ENCODE measurements around the gene LOXL3.

Gene LOXL3, protein sequence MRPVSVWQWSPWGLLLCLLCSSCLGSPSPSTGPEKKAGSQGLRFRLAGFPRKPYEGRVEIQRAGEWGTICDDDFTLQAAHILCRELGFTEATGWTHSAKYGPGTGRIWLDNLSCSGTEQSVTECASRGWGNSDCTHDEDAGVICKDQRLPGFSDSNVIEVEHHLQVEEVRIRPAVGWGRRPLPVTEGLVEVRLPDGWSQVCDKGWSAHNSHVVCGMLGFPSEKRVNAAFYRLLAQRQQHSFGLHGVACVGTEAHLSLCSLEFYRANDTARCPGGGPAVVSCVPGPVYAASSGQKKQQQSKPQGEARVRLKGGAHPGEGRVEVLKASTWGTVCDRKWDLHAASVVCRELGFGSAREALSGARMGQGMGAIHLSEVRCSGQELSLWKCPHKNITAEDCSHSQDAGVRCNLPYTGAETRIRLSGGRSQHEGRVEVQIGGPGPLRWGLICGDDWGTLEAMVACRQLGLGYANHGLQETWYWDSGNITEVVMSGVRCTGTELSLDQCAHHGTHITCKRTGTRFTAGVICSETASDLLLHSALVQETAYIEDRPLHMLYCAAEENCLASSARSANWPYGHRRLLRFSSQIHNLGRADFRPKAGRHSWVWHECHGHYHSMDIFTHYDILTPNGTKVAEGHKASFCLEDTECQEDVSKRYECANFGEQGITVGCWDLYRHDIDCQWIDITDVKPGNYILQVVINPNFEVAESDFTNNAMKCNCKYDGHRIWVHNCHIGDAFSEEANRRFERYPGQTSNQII
- total RNA-seq: 0 to 0.09 (median 0) reads per million in 4 experiments

DNA sequence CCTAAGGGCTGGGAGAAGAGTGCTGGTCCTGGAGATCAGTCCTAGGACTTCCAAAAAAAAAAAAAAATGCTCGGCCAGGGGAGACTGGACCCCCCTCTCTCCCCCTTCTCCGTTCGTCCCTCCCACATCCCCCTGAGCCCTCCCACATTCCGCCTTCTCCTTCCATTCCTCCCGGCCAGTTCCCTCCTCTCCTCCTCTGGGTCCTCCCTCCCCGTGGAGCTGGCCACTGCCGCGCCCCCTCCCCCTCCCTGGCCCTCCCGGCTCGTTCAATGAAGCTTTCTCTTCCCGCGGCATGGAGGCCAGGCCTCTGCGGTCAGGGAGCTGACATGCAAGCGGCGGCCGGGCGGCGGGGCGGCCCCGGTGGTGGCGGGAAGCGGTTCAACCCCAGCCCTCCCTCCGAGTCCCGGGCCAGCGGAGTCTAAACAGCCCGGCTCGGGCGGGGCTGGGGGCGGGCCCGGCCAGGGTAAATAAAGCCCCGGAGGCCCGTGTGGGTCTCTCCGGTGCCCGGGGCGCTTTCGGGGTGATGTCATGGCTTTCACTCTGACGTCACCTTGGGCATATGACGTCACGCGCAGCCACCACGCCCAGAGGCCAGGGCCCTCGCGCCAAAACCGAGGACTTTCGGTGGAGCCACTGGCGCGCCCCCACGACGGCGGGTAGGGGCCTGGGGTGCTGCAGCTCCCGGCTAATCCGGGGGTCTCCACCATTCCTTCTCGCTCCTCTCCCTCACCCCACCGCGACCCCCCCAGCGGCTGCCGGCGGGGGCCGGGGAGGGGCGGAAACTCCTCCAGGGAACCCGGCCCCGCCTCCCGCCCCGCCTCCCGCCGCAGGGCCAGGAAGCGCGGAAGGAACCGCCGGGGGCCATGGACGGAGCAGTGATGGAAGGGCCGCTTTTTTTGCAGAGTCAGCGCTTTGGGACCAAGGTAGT, at the start of gene LOXL3, which contains the start of gene DOK1:
Gene LOXL3 (minus strand): TSS at position 51 of the 928 bp plus-strand sequence. CDS start 1,308 bp downstream, outside the sequence.
Gene DOK1 (plus strand): TSS at position 829 of the 928 bp plus-strand sequence. CDS start 35 bp downstream, at position 864.
- DNase-seq: peak; percentile 71

DNA sequence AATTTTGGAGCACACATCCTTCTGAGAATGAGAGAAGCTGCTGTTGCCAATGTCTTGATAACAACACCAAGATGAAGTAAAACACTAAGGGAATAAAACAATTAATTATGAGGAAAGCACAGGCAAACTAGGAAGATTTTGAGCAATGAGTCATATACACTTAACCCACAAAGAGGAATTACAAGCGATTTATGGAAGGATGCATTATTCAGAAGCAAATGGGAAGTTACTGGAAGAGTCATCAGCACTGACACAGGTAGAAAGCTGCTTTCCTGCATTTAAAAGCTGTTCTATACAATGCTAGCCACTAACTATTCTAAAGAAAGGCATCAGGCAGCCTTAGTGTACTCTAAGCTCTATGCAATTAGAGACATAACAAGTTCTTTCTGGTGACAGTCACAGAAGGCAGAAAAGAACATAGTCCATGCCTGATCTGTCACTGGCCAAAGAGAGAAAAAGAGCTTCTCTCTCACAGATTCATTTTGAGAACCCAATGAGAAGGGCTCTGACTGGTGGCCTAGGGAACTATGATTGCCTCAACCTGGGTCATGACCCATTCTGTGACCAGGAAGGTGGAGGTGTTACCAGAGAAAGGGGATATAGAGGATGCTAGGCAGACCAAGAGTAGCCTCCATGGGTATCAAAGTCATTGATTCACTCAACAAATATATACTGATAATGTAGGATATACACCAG, 49.0 kb upstream of the LOXL3 start:
- no peak for DNase-seq

DNA sequence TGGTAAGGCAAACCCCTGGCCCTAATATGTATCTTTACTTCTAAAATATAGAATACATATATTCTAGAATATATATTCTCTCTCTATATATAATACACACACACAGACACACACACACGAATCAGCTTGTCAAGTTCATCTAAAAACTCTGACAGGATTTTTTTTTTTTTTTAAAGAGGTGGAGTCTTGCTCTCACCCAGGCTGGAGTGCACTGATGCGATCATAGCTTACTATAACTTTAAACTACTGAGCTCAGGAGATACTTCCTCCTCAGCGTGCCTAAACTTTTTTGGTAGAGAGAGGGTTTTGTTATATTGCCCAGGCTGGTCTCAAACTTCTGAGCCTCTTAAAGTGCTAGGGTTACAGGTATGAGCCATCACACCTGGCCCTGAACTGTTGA, 45.9 kb upstream of the LOXL3 start:
- DNase-seq: no peak

DNA sequence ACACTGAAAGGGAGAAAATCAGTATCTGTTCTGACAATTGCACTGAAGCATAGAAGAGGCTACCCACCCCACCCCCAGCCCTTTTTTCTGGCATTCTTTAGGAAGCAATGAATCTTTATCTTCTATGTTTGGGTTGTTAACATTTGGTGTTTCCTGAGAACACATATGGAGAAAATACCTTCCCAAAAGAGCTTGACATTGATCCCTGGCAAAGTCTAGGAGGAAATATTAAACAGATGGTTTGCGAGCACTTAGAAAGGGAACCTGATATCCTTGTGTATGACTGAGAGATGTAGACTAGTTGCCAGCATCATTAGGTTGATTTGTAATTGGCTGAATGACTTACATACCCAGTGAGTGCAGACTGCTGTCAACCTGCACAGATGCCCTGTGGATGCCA, 43.7 kb upstream of the LOXL3 start:
- DNase-seq: no peak

DNA sequence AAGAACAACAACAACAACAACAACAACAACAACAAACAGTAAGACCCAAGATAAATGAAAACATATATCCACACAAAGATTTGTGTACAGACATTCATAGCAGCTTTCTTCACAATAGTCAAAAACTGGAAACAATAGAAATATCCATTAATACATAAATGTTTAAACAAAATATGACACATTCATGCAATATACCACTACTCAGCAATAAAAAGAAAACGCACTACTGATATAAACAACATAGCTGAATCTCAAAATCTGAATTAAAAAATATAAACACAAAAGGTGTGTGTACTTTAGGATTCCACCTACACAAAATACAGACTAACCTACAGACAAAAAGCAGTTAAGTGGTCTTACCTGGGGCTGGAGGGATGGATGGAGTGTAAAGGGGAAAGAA, 42.8 kb upstream of the LOXL3 start:
- DNase-seq: no peak

DNA sequence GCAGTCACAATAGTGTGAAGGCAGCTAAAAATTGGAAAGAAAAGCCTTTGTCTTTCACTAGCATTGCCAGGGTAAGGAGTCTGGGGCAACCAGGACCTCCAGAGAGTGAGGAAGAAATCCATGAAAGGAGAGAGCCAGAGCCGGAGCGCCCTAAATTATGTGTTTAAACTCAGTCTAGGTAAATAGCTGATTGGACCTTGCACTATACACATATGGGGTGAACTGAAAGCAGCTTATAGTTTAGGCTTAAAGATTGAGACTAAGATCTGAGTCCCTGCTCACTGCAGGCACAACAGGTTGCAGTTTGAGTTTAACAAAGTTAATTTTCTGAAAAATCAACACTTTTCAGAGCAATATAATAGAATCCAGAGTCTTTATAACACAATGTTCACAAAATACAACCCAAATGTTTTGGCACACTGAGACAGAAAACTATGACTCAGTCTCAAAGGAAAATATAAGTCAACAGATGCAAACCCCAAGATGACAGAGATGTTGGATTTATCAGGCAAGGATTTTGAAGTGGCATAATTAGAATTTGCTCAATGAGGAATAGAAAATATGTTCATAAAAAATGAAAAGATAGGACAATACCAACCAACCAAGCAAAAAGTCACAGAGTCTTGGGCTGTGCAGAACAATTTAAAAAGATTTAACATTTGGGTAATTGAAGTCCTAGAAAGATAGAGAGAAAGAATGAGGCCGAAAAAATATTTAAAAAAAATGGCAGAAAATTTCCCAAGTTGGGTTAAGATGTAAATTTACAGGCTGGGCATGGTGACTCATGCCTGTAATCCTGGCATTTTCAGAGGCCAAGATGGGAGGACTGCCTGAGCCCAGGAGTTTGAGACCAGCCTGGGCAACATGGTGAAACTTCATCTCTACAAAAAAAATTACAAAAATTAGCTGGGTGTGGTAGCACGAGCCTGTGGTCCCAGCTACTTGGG, 40.4 kb upstream of the LOXL3 start:
- DNase-seq: no peak

DNA sequence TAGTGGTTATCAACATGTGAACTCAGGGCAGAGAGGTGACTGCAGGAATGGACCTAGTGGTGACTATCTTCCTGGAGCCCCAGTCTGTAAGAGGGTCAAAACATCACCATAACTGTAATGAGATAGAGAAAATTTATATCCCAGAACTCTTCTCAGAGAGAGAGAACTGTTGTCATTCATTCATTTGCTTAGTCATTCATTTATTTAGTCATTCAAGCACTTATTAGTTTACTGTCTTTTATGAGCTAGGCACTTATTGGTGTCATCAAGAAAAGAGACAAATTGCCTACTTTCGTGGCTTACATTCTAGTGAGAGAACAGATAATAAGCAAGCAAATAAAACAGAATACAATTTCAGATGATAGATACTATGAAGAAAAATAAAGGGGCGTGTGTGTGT, 34.9 kb upstream of the LOXL3 start:
- DNase-seq: no peak

DNA sequence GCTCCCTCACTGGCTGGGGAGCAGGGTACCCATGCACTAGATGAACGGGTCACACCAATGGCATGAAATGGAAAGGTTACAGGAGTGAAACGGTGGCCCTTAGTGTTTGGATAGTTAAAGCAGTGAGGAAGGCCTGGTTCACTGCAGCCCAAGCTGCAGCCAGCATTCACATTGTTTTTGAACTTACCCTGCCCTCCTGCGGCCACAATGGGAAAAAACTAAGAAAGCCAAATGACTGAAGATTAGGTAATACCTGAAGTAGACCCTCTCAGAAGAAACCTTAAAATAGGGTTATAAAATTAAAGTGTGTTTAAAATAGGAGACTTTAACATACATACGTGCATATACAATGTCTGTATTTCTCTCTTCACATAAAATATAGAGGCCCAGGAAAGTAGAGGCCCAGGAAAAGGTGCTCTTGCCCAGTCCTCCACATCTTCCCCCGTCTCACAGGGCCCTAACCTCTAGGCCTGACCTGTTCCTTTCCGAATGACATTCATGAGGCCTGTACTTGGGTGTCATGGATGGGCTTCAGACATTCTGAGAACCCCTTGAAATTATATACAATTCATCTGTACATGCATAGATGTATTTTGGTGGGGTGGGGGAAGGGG, 34.0 kb upstream of the LOXL3 start:
- DNase-seq: peak; percentile 30

DNA sequence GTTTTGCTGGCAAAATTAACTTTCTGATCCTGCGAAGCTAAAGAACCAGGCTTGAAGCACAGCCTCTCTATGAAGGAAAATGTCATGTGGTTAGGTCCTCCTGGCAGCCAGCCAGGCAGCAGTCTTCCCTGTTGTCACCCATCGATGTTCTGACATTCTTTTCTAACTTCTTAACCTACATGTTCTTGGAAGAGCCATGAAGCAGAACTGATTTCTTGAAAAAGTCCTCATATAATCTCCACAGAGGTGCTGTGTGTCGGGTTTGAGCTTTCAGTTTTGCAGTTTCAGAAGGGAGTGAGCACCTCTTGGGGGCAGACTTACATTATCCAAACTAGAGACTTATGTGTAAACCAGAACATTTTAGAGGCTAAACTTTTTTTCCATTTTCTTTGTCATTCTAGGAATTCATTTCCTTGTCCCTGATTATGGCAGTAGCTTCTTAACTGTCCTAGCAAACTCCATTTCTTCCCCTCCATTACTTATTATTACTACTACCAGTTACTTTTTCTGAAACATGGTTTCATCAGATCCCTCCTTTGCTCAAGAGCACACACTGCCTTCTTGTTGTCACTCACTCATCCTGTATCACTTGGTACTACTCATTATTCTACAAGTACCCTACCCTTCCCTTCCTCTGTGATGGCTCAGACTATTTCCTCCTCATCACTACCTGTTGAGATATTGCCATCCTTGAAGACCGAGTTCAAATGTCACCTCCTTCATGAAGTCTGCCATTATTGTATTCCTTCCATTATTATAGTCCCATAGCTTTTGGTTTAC, 31.9 kb upstream of the LOXL3 start:
- no peak for DNase-seq

DNA sequence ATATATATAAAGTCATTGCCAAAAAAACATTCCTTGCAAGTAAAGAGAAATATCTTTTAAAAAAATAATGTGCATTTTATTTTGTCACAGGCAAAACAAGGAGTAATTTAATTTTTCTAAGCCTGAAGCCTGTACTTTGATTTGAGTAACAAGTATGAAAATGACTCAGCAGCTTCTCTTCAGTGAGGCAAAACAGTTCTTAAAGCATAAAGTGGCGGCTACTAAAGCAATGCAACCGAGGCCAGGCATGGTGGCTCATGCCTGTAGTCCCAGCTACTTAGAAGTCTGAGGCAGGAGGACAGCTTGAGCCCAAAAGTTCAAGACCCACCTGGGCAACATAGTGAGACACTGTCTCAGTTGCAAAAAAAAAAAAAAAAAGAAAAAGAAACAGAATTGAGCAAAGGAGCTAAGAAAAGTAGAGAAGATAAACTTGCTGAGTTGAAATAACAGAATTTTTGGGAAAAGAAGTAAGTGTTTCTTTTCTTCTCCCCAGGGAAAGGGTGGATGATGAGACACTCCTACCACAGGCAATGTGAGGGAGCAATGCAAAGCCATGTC, 30.4 kb upstream of the LOXL3 start:
- no peak for DNase-seq

DNA sequence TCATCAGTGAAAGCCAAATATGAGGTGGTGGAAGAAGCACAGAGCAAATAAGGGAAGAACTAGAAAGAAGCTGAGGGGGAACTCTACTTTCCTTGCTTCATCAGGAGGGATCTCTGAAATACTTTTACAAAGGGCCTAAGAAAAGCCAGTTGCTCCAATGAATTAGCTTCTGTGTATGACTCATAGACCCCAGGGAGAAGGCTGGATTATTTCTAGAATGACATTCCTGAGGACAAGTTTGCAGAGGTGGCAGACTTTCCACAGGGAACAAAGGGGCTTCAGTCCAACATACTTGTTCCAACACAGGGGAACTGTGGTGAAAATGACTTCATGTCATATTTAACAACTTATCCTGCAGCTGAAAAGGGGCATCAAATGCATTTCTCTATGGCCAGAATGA, 29.8 kb upstream of the LOXL3 start:
- no peak for DNase-seq

DNA sequence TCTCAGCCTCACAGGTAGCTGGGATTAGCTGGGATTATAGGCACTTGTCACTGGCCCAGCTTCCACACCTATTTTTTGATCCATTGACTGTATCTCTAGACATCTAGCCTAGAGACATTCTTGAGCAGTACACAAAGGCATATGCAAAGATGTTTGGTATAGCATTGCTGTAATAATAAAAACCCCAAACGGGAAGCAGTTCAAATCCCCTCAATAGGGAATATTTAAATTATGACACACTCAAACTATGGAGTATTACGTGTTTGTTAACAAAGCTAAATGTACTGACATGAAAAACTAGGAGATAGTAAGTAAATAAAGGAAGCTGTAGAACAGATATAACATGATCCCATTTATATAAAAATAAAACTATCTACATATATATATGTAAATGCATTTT, 28.4 kb upstream of the LOXL3 start:
- DNase-seq: no peak

DNA sequence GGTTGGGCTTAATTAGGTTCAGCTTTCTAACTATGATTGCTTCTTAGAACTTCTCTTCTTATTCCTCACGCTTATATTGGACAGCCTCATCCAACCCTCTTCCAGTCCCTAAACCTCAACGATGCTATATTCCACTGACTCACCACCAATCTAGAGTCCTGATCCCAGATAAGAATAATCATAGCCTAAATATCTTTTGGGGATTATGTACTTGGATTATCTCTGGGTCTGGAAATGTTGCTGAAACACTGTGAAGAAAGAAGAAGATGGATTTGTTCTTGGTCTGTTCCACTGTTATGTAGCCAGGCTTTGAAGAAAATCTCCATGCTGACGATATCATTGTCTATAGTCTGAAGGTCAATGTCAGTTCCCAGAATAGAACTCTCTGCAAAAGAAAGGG, 27.7 kb upstream of the LOXL3 start:
- no peak for DNase-seq

DNA sequence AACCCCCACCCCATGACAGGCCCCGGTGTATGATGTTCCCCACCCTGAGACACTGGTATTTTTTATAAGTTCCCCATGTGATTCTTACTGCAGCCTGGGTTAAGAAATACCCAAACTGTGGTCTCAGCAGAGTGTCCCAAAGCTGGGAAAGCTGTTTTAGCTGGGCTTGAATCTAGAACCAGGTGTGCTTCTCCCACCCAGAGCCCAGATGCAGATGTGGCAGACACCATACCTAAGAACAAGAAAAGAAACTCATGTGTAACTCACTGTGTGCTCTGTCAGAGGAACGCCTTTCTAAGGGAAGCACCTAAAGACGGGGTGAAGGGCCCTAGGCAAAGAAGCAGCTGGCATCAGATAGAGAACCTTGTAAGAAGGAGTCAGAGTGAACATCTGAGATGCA, 24.7 kb upstream of the LOXL3 start:
- no peak for DNase-seq

DNA sequence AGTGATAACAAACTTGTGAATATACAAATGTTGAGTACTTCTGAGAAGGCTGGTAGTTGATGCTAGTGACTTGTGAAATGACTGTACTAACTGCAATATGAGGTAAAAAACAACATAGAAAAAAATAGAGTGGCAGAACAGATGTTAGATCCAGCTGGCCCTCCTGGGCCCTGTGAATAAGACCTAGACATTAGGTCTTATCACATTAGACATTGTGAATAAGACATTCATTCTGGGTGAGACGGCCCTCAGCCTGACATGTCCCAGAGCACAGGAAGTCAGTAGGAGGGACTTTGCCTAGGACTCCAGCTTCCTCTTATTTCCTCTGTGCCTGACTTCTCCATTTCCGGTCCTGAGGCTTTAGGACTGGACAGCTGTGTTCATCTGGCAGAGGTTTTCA, 23.7 kb upstream of the LOXL3 start:
- no peak for DNase-seq

DNA sequence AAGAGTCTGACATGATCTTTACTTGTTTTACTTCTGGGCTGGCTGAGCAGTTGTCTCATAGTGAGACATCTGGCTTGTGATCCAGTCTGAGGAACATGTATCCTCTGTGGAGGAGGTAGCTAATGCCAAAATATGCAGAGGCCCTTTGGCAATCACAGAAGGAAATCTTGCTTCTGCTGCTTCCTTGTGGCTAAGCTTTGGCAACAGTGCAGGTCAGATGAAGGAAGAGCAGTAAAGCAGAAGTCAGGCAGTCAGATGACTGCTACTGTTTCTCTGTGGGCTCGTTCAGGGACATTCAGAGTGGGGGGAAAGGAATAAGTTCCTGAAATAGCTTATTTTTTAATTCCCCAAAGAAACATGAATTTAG, 23.1 kb upstream of the LOXL3 start:
- DNase-seq: no peak

DNA sequence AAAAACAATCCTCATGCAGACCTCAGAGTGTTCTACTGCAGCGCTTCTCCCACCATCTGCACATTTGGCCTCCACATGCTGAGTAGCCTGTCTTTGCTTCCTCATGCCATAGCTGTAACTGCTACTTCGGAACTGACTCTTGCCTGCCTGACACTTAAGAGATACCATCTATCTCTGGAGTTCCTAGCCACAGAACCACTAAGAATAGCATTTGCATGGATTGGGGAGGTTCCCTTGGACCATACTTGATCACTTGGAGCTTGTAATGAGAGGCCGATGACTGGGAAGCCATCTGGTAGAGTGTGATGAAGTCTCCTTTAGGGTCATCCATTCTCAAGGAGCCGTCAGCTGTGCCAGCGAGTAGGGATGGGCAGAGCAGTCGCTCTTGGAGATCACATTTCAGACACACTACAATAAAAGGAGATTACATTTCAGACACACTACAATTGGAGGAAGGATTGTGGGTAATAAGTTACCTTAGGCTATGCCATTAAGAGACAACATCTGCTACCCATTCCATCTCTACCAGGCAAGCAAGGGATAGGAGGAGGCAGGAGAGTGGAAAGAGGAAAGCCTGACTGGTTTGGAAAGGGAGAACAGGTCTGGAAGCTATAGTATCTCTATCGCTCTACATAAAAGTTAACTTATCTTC, 22.6 kb upstream of the LOXL3 start:
- no peak for DNase-seq

DNA sequence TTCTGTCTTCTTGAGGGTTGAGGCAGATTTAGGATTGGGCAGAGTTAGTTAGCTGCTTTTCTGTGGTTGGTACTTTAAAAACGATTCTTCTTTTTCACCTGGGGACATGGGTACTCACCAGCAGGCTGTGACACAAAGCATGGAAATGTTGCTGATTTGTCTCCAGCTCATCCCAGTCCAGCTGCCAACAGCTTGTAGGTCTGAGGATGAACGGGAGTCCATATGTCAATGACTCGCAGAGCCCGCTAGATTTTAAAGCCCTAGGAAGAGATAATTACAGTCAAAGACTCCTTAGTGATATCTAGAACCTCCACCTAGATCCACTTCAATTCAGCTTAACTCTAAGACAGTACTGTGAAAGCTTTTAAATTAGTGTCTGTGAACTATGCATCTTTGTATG, 21.6 kb upstream of the LOXL3 start:
- no peak for DNase-seq

All from effector CD8-positive, alpha-beta T cell (primary cell).